Neuronal stem cell (in vitro differentiated cells): ENCODE data around the gene MANSC1.

Experiments used
- DNase-seq: peaks from one replicate; pipeline ENCODE4 v3.0.0-alpha.2; 2013; ENCODE audit warnings: low spot score
- H2AFZ ChIP-seq: one replicate; pipeline ENCODE4 v1.6.1; 2013; ENCODE audit warnings: mild to moderate bottlenecking, low read length, inconsistent platforms
- H2AK5ac ChIP-seq: 2 replicates; pipeline ENCODE4 v1.6.1; 2013; ENCODE audit warnings: low read depth, mild to moderate bottlenecking, inconsistent platforms, low read length, moderate library complexity, mixed read lengths
- H2BK120ac ChIP-seq: 2 replicates; pipeline ENCODE4 v1.6.1; 2013; ENCODE audit warnings: low read depth, mild to moderate bottlenecking, inconsistent platforms, low read length, moderate library complexity, mixed read lengths
- H2BK12ac ChIP-seq: one replicate; pipeline ENCODE4 v1.6.1; 2013; ENCODE audit warnings: low read length, inconsistent platforms
- H2BK15ac ChIP-seq: 2 replicates; pipeline ENCODE4 v1.6.1; 2013; ENCODE audit warnings: mild to moderate bottlenecking, low read length, inconsistent platforms, mixed read lengths
- H2BK5ac ChIP-seq: one replicate; pipeline ENCODE4 v1.6.1; 2013; ENCODE audit warnings: inconsistent platforms, mild to moderate bottlenecking, low read length, moderate library complexity
- H3K14ac ChIP-seq: one replicate; pipeline ENCODE4 v1.6.1; 2013; ENCODE audit warnings: low read length, inconsistent platforms
- H3K18ac ChIP-seq: 2 replicates; pipeline ENCODE4 v1.6.1; 2013; ENCODE audit warnings: low read length, inconsistent platforms
- H3K23ac ChIP-seq: 2 replicates; pipeline ENCODE4 v1.6.1; 2013; ENCODE audit warnings: low read depth, mild to moderate bottlenecking, mixed read lengths, low read length, inconsistent platforms; ENCODE audit not compliant: poor library complexity
- H3K27ac ChIP-seq: replicated peaks from 3 replicates; pipeline ENCODE4 v1.5.1; 2013; ENCODE audit warnings: low read length, inconsistent platforms
- H3K27me3 ChIP-seq, 3 experiments: 2 replicates each; pipeline ENCODE4 v1.6.1; 2013; ENCODE audit warnings: low read length in 3 of 3, mild to moderate bottlenecking in 2 of 3, inconsistent platforms in 1 of 3, low read depth in 1 of 3, mixed read lengths in 1 of 3, moderate library complexity in 1 of 3; ENCODE audit not compliant: control insufficient read depth in 3 of 3, insufficient read depth in 3 of 3
- H3K36me3 ChIP-seq, 2 donors: replicated peaks in 1 of 2; 2 replicates each; pipeline ENCODE4 v1.6.1; 2013; ENCODE audit warnings: low read length in 2 of 2; ENCODE audit not compliant: control insufficient read depth in 2 of 2, insufficient read depth in 2 of 2
- H3K4ac ChIP-seq: 2 replicates; pipeline ENCODE4 v1.6.1; 2013; ENCODE audit warnings: inconsistent platforms, mild to moderate bottlenecking, low read length, moderate library complexity
- H3K4me1 ChIP-seq, 2 donors: 1 replicate in 1 of 2; 2 replicates in 1 of 2; pipeline ENCODE4 v1.6.1; 2013; ENCODE audit warnings: low read length in 2 of 2, low read depth in 1 of 2; ENCODE audit not compliant: control insufficient read depth in 2 of 2, insufficient read depth in 1 of 2
- H3K4me2 ChIP-seq: one replicate; pipeline ENCODE4 v1.6.1; 2013; ENCODE audit warnings: mild to moderate bottlenecking, low read length, inconsistent platforms; ENCODE audit not compliant: insufficient read depth, poor library complexity, severe bottlenecking
- H3K4me3 ChIP-seq, 2 donors: 2 replicates each; pipeline ENCODE4 v1.5.1; 2013; ENCODE audit warnings: low read length in 2 of 2, mild to moderate bottlenecking in 2 of 2, inconsistent platforms in 1 of 2, moderate library complexity in 1 of 2
- H3K79me1 ChIP-seq: one replicate; pipeline ENCODE4 v1.6.1; 2013; ENCODE audit warnings: low read depth, mild to moderate bottlenecking, inconsistent platforms, low read length, moderate library complexity
- H3K9ac ChIP-seq: one replicate; pipeline ENCODE4 v1.6.1; 2013; ENCODE audit warnings: mild to moderate bottlenecking, low read depth, low read length, inconsistent platforms; ENCODE audit not compliant: poor library complexity
- H3K9me3 ChIP-seq, 2 donors: replicated peaks in 1 of 2; 2 replicates each; pipeline versions ENCODE3 to v1.6.1; 2013; ENCODE audit warnings: low read length in 2 of 2, mild to moderate bottlenecking in 2 of 2, inconsistent platforms in 1 of 2, low read depth in 1 of 2, mixed read lengths in 1 of 2, moderate library complexity in 1 of 2; ENCODE audit not compliant: control insufficient read depth in 2 of 2, insufficient read depth in 1 of 2
- H4K8ac ChIP-seq: one replicate; pipeline ENCODE4 v1.6.1; 2013; ENCODE audit warnings: low read depth, mild to moderate bottlenecking, inconsistent platforms, low read length, moderate library complexity
- H4K91ac ChIP-seq: one replicate; pipeline ENCODE4 v1.6.1; 2013; ENCODE audit warnings: low read length, low read depth, mild to moderate bottlenecking, inconsistent platforms; ENCODE audit not compliant: poor library complexity
- WGBS, 2 donors: extraction: QIAGEN DNeasy Blood & Tissue Kit; methylation state at CpG; one replicate each; pipeline ENCODE4 v1.1.7; 2013; ENCODE audit warnings: missing lambda C conversion rate in 2 of 2, mixed read lengths in 1 of 2; ENCODE audit not compliant: insufficient read length in 2 of 2, insufficient replicate concordance in 1 of 2; ENCODE audit errors: extremely low coverage in 2 of 2; 5-methylcytosine and 5-hydroxymethylcytosine counted together

Gene MANSC1

GRCh38 chr12:12336049-12336411 lies 14.0 kb downstream of the MANSC1 start:
- Histone ChIP-seq H3K4me3 (no peak overlapping the region), H3K9ac (no peak overlapping the region), H3K14ac (no peak overlapping the region), H2BK15ac (no peak overlapping the region), H4K8ac (no peak overlapping the region), H3K23ac (no peak overlapping the region), H2BK12ac (no peak overlapping the region), H3K27ac (no peak overlapping the region), H2BK5ac (no peak overlapping the region), H3K36me3 (no peaks in the 10 kb centered on the region), H2AFZ (no peak overlapping the region), H4K91ac (no peak overlapping the region), H3K18ac (no peak overlapping the region), H2BK120ac (no peak overlapping the region), H3K27me3 (no peaks in the 10 kb centered on the region), H3K79me1 (no peaks in the 10 kb centered on the region), H2AK5ac (no peak overlapping the region), H3K4ac (no peak overlapping the region), H3K4me1 (peaks cover 0 to 7% of the 10 kb centered on the region in 2 donors), H3K4me2 (no peak overlapping the region), H3K9me3 (no peaks in the 10 kb centered on the region)
- DNase-seq = no peak
- WGBS, 2 donors = no CpG with 5 or more reads among the region's 5 CpGs

GRCh38 chr12:12334367-12335040 lies 15.5 kb downstream of the MANSC1 start:
- Histone ChIP-seq H3K36me3 (no peaks in the 10 kb centered on the region), H2BK5ac (no peak overlapping the region), H3K14ac (no peak overlapping the region), H2AK5ac (no peak overlapping the region), H2BK120ac (no peak overlapping the region), H3K27ac (no peak overlapping the region), H3K79me1 (no peaks in the 10 kb centered on the region), H2BK15ac (no peak overlapping the region), H3K4me1 (peaks cover 0 to 7% of the 10 kb centered on the region in 2 donors), H3K18ac (no peak overlapping the region), H3K9me3 (no peaks in the 10 kb centered on the region), H4K91ac (no peak overlapping the region), H3K4ac (no peak overlapping the region), H2BK12ac (no peak overlapping the region), H3K4me2 (no peak overlapping the region), H4K8ac (no peak overlapping the region), H2AFZ (no peak overlapping the region), H3K27me3 (no peaks in the 10 kb centered on the region), H3K4me3 (no peak overlapping the region), H3K9ac (no peak overlapping the region), H3K23ac (no peak overlapping the region)
- WGBS, 2 donors = no CpG with 5 or more reads among the region's 10 CpGs
- DNase-seq = no peak

- WGBS, 2 donors = no CpG with 5 or more reads among the region's 12 CpGs
- Histone ChIP-seq H3K36me3 (no peaks in the 10 kb centered on the region), H3K4me2 (no peak overlapping the region), H2BK5ac (no peak overlapping the region), H3K23ac (no peak overlapping the region), H3K9ac (no peak overlapping the region), H2AK5ac (no peak overlapping the region), H3K79me1 (no peaks in the 10 kb centered on the region), H3K14ac (no peak overlapping the region), H3K9me3 (no peaks in the 10 kb centered on the region), H3K18ac (no peak overlapping the region), H3K27ac (no peak overlapping the region), H2AFZ (no peak overlapping the region), H2BK12ac (no peak overlapping the region), H3K4me1 (peaks cover 0 to 7% of the 10 kb centered on the region in 2 donors), H3K27me3 (no peaks in the 10 kb centered on the region), H4K8ac (no peak overlapping the region), H3K4ac (no peak overlapping the region), H2BK15ac (no peak overlapping the region), H4K91ac (no peak overlapping the region), H2BK120ac (no peak overlapping the region), H3K4me3 (no peak overlapping the region)
- DNase-seq = no peak
Observed at GRCh38 chr12:12333407-12334366, 16.4 kb downstream of the MANSC1 start.

- Histone ChIP-seq H3K4me3 (no peak overlapping the region), H4K8ac (no peak overlapping the region), H3K18ac (no peak overlapping the region), H3K36me3 (no peaks in the 10 kb centered on the region), H3K4me2 (no peak overlapping the region), H2BK120ac (no peak overlapping the region), H3K4me1 (peaks cover 0 to 7% of the 10 kb centered on the region in 2 donors), H2AFZ (no peak overlapping the region), H3K23ac (no peak overlapping the region), H3K9ac (no peak overlapping the region), H3K4ac (no peak overlapping the region), H2AK5ac (no peak overlapping the region), H2BK12ac (no peak overlapping the region), H3K27me3 (no peaks in the 10 kb centered on the region), H3K9me3 (no peaks in the 10 kb centered on the region), H3K27ac (no peak overlapping the region), H2BK5ac (no peak overlapping the region), H3K14ac (no peak overlapping the region), H4K91ac (no peak overlapping the region), H2BK15ac (no peak overlapping the region), H3K79me1 (no peaks in the 10 kb centered on the region)
- WGBS, 2 donors = no CpG with 5 or more reads among the region's 1 CpG
- no peak for DNase-seq
Observed at GRCh38 chr12:12331896-12332295, 18.1 kb downstream of the MANSC1 start.
